Nephron progenitor cell (in vitro differentiated cells): Measurements from ENCODE around the gene FASTK.
"Not testable (repeated sequence)": the region's sequence is repeated elsewhere in the genome, so short reads cannot be mapped to it uniquely, and the experiment has no call there.

ENCODE experiments used
- DNase-seq: peaks from one replicate; pipeline ENCODE4 v3.0.0; 2021
- H3K27ac Mint-ChIP-seq: 2 replicates; pipeline ENCODE4 v1.8.0; 2021; ENCODE audit warnings: mild to moderate bottlenecking, moderate library complexity, mixed read lengths
- H3K27me3 Mint-ChIP-seq: 2 replicates; pipeline ENCODE4 v1.8.0; 2021; ENCODE audit warnings: mild to moderate bottlenecking, low read depth, mixed read lengths; ENCODE audit not compliant: poor library complexity
- H3K36me3 Mint-ChIP-seq: 2 replicates; pipeline ENCODE4 v1.8.0; 2021; ENCODE audit warnings: low read depth, mixed read lengths
- H3K4me1 Mint-ChIP-seq: 2 replicates; pipeline ENCODE4 v1.8.0; 2021; ENCODE audit warnings: mixed read lengths
- H3K4me3 Mint-ChIP-seq: 2 replicates; pipeline ENCODE4 v1.8.0; 2021; ENCODE audit warnings: mild to moderate bottlenecking, moderate library complexity, mixed read lengths
- H3K9me3 Mint-ChIP-seq: 2 replicates; pipeline ENCODE4 v1.8.0; 2021; ENCODE audit warnings: mild to moderate bottlenecking, moderate library complexity, mixed read lengths
- CTCF ChIP-seq: fragments of 200-600 bp; sonication (generic); IDR thresholded peaks from 2 replicates; pipeline ENCODE4 v1.5.0; 2021; ENCODE audit warnings: antibody characterized with exemption

Gene FASTK

GRCh38 chr7:151033864-151034249 is 46.8 kb downstream of the FASTK start:
- Mint-ChIP-seq H3K27me3 (no peaks in the 10 kb centered on the region), H3K27ac (no peak overlapping the region), H3K4me3 (no peak overlapping the region), H3K9me3 (no peaks in the 10 kb centered on the region), H3K4me1 (peaks cover 9% of the 10 kb centered on the region), H3K36me3 (no peaks in the 10 kb centered on the region)
- no peak for DNase-seq
- TF ChIP-seq CTCF: no peak

DNA sequence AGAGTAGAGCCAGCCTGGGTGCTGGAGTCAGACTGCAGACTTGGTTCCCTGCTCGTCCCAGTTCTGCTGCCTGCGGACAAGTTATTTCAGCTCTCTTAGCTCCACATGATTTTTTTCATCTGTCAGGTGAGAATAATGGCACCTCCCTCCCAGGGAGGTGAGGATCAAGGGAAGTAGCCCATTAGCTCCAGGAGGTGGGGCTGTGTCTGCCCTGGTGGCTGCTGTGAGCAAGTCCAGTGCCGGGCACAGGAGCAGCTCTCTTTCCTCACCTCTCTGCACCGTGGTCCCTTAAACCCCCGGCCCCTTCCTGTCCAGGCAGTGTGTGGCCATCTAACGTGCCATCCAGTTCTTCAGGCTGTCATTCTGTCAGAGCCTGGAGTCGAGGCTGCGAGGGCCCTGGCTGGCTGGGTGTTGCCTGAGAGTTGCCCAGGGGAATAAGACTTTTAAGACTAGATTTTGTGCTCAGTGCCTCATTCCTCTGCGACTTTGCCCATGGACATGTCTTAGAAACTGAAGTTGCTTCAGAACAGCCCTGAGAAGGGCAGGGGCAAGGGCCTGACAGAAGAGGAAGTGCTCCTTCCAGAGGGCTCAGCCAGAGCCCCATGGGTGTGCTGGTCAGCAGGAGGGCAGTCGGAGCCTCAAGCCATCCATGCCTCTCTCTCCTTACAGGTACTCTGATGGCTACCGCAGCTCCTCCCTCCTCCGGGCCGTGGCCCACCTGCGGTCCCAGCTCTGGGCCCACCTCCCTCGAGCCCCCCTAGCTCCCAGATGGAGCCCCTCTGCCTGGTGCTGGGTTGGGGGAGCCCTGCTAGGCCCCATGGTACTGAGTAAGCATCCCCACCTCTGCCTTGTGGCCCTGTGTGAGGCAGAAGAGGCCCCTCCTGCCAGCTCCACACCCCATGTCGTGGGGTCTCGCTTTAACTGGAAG is 47.4 kb downstream of the FASTK start:
- H3K4me1 Mint-ChIP-seq: peaks cover 9% of the 10 kb centered on the region
- no peak for DNase-seq
- H3K9me3 Mint-ChIP-seq: no peaks in the 10 kb centered on the region
- no peak overlapping the region for H3K4me3 Mint-ChIP-seq
- H3K27me3 Mint-ChIP-seq: no peaks in the 10 kb centered on the region
- no peak for TF ChIP-seq CTCF
- H3K36me3 Mint-ChIP-seq: no peaks in the 10 kb centered on the region
- H3K27ac Mint-ChIP-seq: no peak overlapping the region

DNA sequence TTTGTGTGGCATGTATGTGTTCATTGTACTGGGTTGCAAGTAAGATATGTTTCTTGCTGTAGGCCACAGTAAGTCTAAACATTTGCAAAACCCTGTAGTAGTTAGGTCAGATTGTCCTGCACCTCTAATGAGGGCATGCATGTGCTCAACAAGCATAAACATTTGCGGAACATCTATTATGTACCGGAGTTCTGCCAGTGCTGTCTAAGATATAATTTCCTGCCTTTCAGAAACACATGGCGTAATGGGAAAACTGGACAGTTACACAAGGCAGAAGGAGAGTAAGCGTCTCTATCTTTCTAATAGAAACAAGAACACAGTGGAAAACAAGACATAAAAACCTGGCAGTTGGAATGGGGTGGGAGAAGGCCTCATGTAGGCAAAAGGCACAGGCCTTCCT is 49.6 kb downstream of the FASTK start:
- DNase-seq: no peak
- Mint-ChIP-seq H3K4me3 (no peak overlapping the region), H3K9me3 (no peaks in the 10 kb centered on the region), H3K27ac (no peak overlapping the region), H3K4me1 (peaks cover 26% of the 10 kb centered on the region), H3K36me3 (no peaks in the 10 kb centered on the region), H3K27me3 (peaks cover 20% of the 10 kb centered on the region)
- no peak for TF ChIP-seq CTCF

- H3K4me3 Mint-ChIP-seq: peak overlapping the region; percentile 91
- peaks cover 32% of the 10 kb centered on the region for H3K4me1 Mint-ChIP-seq
- DNase-seq: no peak
- H3K36me3 Mint-ChIP-seq: no peaks in the 10 kb centered on the region
- TF ChIP-seq CTCF: no peak
- H3K9me3 Mint-ChIP-seq: no peaks in the 10 kb centered on the region
- H3K27ac Mint-ChIP-seq: peak overlapping the region; percentile 81
- H3K27me3 Mint-ChIP-seq: peaks cover 27% of the 10 kb centered on the region
Measured at GRCh38 chr7:151028948-151029501, 51.6 kb downstream of the FASTK start.

DNA sequence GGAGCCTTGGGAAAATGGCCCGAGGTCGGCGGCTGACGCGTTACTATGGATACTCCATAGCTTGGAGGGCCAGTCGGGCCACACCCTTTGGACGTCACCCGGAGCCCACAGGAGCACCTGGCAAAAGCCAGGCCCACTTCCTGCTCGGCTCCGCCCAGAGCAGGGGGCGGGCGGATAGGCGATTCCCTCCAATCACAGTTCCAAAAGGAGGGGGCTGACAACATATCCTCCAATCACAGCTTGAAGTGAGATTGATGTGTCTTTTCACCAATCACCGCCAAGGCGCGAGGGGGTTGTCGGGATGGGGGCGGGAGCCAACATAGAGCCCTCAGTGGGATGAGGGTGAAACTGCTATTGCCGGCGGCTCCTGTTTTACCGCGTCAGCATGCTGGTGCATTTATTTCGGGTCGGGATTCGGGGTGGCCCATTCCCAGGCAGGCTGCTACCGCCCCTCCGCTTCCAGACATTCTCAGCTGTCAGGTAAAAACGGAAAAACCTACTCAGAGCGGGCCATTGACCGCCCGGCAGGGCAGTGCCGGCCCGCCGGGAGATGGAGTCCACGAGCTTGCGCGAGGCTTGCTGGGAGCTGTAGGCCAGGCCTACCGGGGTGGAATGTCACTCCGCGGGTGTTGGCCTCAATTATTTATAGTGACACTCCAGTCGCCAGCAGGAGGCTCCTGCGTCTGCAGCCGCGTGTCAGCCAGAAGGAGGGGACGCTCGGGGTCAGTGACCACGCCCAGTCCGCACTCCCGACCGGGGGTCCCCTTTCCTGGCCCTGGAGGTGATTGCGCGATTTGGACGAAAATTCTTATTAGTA is 52.3 kb downstream of the FASTK start, which contains the start of gene ABCB8:
TSS of gene ABCB8 (plus strand) at position 320 of the 817 bp plus-strand sequence. CDS start at position 386, 66 bp downstream.
- TF ChIP-seq CTCF: peak; percentile 30
- DNase-seq: peak; percentile 97
- H3K27me3 Mint-ChIP-seq: peaks cover 27% of the 10 kb centered on the region
- H3K4me3 Mint-ChIP-seq: peak within 1 kb of the TSS; percentile 91
- peak within 1 kb of the TSS; percentile 81 for H3K27ac Mint-ChIP-seq
- peaks cover 32% of the 10 kb centered on the region for H3K4me1 Mint-ChIP-seq
- H3K9me3 Mint-ChIP-seq: no peaks in the 10 kb centered on the region
- H3K36me3 Mint-ChIP-seq: no peaks in the 10 kb centered on the region

- Mint-ChIP-seq H3K4me1 (peaks cover 37% of the 10 kb centered on the region), H3K27me3 (peaks cover 27% of the 10 kb centered on the region), H3K27ac (peak overlapping the region; percentile 62), H3K4me3 (peak overlapping the region; percentile 91)
- DNase-seq, H3K9me3 Mint-ChIP-seq, H3K36me3 Mint-ChIP-seq: not testable (repeated sequence)
Measured at GRCh38 chr7:151027728-151028130, 52.9 kb downstream of the FASTK start.

DNA sequence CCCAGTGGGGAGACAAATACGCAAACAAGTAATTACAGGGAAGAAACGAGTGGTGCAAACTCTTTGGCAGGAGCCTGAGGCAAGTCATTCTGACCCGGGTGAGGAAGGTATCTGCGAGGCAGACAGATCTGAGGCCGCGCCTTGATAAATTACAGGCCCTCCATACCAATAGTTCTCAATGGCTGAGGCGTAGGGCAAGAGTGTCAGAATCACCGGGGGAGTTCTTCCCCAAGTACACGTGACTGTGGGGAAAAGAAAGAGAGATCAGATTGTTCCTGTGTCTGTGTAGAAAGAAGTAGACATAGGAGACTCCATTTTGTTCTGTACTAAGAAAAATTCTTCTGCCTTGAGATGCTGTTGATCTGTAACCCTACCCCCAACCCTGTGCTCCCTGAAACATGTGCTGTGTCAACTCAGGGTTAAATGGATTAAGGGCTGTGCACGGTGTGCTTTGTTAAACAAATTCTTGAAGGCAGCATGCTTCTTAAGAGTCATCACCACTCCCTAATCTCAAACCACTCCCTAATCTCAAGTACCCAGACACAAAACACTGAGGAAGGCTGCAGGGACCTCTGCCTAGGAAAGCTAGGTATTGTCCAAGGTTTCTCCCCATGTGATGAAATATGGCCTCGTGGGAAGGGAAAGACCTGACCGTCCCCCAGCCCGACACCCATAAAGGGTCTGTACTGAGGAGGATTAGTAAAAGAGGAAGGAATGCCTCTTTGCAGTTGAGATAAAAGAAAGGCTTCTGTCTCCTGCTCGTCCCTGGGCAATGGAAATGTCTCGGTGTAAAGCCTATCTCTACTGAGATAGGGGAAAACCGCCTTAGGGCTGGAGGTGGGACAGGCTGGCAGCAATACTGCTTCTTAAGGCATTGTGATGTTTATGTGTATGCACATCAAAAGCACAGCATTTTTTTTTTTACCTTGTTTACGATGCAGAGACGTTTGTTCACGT is 53.6 kb downstream of the FASTK start:
- H3K4me3 Mint-ChIP-seq: peak overlapping the region; percentile 91
- peaks cover 38% of the 10 kb centered on the region for H3K4me1 Mint-ChIP-seq
- peaks cover 27% of the 10 kb centered on the region for H3K27me3 Mint-ChIP-seq
- not testable (repeated sequence) for H3K36me3 Mint-ChIP-seq, H3K9me3 Mint-ChIP-seq, DNase-seq, H3K27ac Mint-ChIP-seq
